HCT116 (cell line): ENCODE measurements around the gene AFP. TPM values are rescaled to one million over a fixed set of nuclear protein-coding genes. Genes with fewer than 3 reads are reported as not detected.

ENCODE experiments used
- ATAC-seq: fragments of 200-7000 bp; cut with Tn5 transposase; 2 replicates; pipeline ENCODE4 v1.9.1; 2020; ENCODE audit warnings: mild to moderate bottlenecking, moderate library complexity
- BruUV-seq: library from RNA; stranded (reverse); fragments of 400-500 nt; replicated peaks from 2 replicates; lab custom pipeline; 2021; lab: Mats Ljungman, UMichigan
- CTCF ChIA-PET: fragments of 300-600 bp; sonication (Branson Sonifier 250); formaldehyde crosslinking; loops from one replicate; lab custom pipeline; 2021; ENCODE audit warnings: antibody characterized with exemption; lab: Charles Lee
- POLR2A ChIA-PET: fragments of 300-600, 350-600 bp; sonication (Branson Sonifier 250); formaldehyde crosslinking; loops from one replicate; lab custom pipeline; 2021; ENCODE audit warnings: antibody characterized with exemption; lab: Charles Lee
- RAD21 ChIA-PET, 2 experiments: fragments of 300-600 bp; sonication (Branson Sonifier 250); formaldehyde crosslinking; loops; one replicate each; lab custom pipeline; 2023; ENCODE audit warnings: low total read pairs in 2 of 2; ENCODE audit not compliant: uncharacterized antibody in 2 of 2, unreplicated experiment in 2 of 2, low non-redundant PET in 1 of 2; lab: Charles Lee
- DNase-seq: peaks from one replicate; pipeline ENCODE4 v3.0.0-alpha.2; 2010; ENCODE audit warnings: low read depth, low spot score
- H2AFZ ChIP-seq: fragments of 200-600 bp; shearing (Covaris generic), sonication (generic); 2 replicates; pipeline ENCODE4 v1.6.1; 2017; ENCODE audit warnings: low read depth, mixed run types, mixed read lengths, antibody characterized with exemption, low read length; ENCODE audit not compliant: poor library complexity, severe bottlenecking
- H3K27ac ChIP-seq: 2 replicates; pipeline ENCODE4 v1.5.1; 2012; ENCODE audit warnings: low read depth, low read length
- H3K27me3 ChIP-seq: fragments of 200-600 bp; sonication (generic); 2 replicates; pipeline ENCODE4 v1.6.1; 2016; ENCODE audit warnings: mixed run types, low read length, mixed read lengths; ENCODE audit not compliant: insufficient read depth
- H3K36me3 ChIP-seq, 2 experiments: fragments of 200-500 bp in 1 of 2; fragments of 200-600 bp in 1 of 2; sonication (Bioruptor generic) in 1 of 2; sonication (generic) in 1 of 2; 2 replicates each; pipeline versions ENCODE4 v1.5.1 to v1.6.1; 2014 to 2016; ENCODE audit warnings: low read length in 2 of 2, inconsistent platforms in 1 of 2, mixed read lengths in 1 of 2, mixed run types in 1 of 2; ENCODE audit not compliant: insufficient read depth in 2 of 2, control insufficient read depth in 1 of 2
- H3K4me1 ChIP-seq, 2 experiments: fragments of 200-600 bp in 1 of 2; sonication (generic) in 1 of 2; 2 replicates each; pipeline versions ENCODE4 v1.5.1 to v1.6.1; 2012 to 2017; ENCODE audit warnings: low read length in 2 of 2, inconsistent platforms in 1 of 2, mild to moderate bottlenecking in 1 of 2, mixed read lengths in 1 of 2, mixed run types in 1 of 2, moderate library complexity in 1 of 2; ENCODE audit not compliant: insufficient read depth in 2 of 2, control insufficient read depth in 1 of 2
- H3K4me2 ChIP-seq: fragments of 200-600 bp; sonication (generic); 2 replicates; pipeline ENCODE4 v1.6.1; 2017; ENCODE audit warnings: mixed run types, low read length, mixed read lengths
- H3K4me3 ChIP-seq, 2 experiments: fragments of 200-600 bp in 1 of 2; sonication (generic) in 1 of 2; replicated peaks in 1 of 2; 2 replicates each; pipeline ENCODE4 v1.5.1; 2011 to 2016; ENCODE audit warnings: low read length in 2 of 2, control low read depth in 1 of 2, low read depth in 1 of 2, mild to moderate bottlenecking in 1 of 2, mixed read lengths in 1 of 2, mixed run types in 1 of 2
- H3K79me2 ChIP-seq: fragments of 200-600 bp; sonication (generic); 2 replicates; pipeline ENCODE4 v1.6.1; 2017; ENCODE audit warnings: mild to moderate bottlenecking, mixed run types, low read length, moderate library complexity, mixed read lengths; ENCODE audit not compliant: insufficient read depth
- H3K9ac ChIP-seq: fragments of 200-600 bp; sonication (generic); 2 replicates; pipeline ENCODE4 v1.6.1; 2016; ENCODE audit warnings: low read length, mixed read lengths
- H3K9me2 ChIP-seq: fragments of 200-600 bp; sonication (generic), shearing (Covaris generic); 2 replicates; pipeline ENCODE4 v1.6.1; 2017; ENCODE audit warnings: mixed run types, mild to moderate bottlenecking, moderate library complexity; ENCODE audit not compliant: insufficient read depth
- H3K9me3 ChIP-seq, 2 experiments: fragments of 200-500 bp in 1 of 2; fragments of 200-600 bp in 1 of 2; sonication (Bioruptor generic) in 1 of 2; sonication (generic) in 1 of 2; 2 replicates each; pipeline ENCODE4 v1.6.1; 2014 to 2017; ENCODE audit warnings: low read length in 2 of 2, mixed read lengths in 2 of 2, inconsistent platforms in 1 of 2, low read depth in 1 of 2, mild to moderate bottlenecking in 1 of 2, mixed run types in 1 of 2, moderate library complexity in 1 of 2; ENCODE audit not compliant: control insufficient read depth in 1 of 2, insufficient read depth in 1 of 2
- H4K20me1 ChIP-seq: fragments of 200-600 bp; sonication (generic), shearing (Covaris generic); 2 replicates; pipeline ENCODE4 v1.6.1; 2017; ENCODE audit warnings: mixed run types, mild to moderate bottlenecking, moderate library complexity; ENCODE audit not compliant: insufficient read depth
- CBX3 ChIP-seq: IDR thresholded peaks from 2 replicates; pipeline ENCODE4 v1.6.1; 2012; ENCODE audit warnings: low read depth
- ELF1 ChIP-seq: IDR thresholded peaks from 2 replicates; pipeline ENCODE4 v1.6.1; 2012; ENCODE audit warnings: low read depth, borderline replicate concordance
- EZH2 ChIP-seq: fragments of 200-600 bp; sonication (generic); IDR thresholded peaks from 2 replicates; pipeline ENCODE4 v1.6.1; 2017; ENCODE audit warnings: antibody characterized with exemption, mixed run types
- EZH2phosphoT487 ChIP-seq: fragments of 200-600 bp; IDR thresholded peaks from 2 replicates; pipeline ENCODE4 v1.6.1; 2018; ENCODE audit warnings: antibody characterized with exemption, borderline replicate concordance
- FOSL1 ChIP-seq: IDR thresholded peaks from 2 replicates; pipeline ENCODE4 v1.6.1; 2012; ENCODE audit warnings: low read depth
- POLR2AphosphoS5 ChIP-seq: IDR thresholded peaks from 2 replicates; pipeline ENCODE4 v1.6.1; 2011; ENCODE audit warnings: mild to moderate bottlenecking, low read depth, low read length, moderate library complexity
- RAD21 ChIP-seq: IDR thresholded peaks from 2 replicates; pipeline ENCODE4 v1.6.1; 2012; ENCODE audit warnings: low read depth, mild to moderate bottlenecking
- SIN3A ChIP-seq: IDR thresholded peaks from 2 replicates; pipeline ENCODE4 v1.6.1; 2012; ENCODE audit warnings: low read depth
- SP1 ChIP-seq: IDR thresholded peaks from 2 replicates; pipeline ENCODE4 v1.6.1; 2012; ENCODE audit warnings: low read depth
- SRF ChIP-seq: IDR thresholded peaks from 2 replicates; pipeline ENCODE4 v1.6.1; 2012; ENCODE audit warnings: low read depth
- TCF7L2 ChIP-seq: IDR thresholded peaks from 2 replicates; pipeline ENCODE4 v1.7.0; 2011; ENCODE audit warnings: borderline replicate concordance, inconsistent platforms; ENCODE audit not compliant: insufficient read depth, insufficient read length; ENCODE audit errors: extremely low read depth
- ZNF274 ChIP-seq: fragments of 200-500 bp; sonication (Bioruptor generic); IDR thresholded peaks from 2 replicates; pipeline ENCODE4 v1.6.1; 2014; ENCODE audit warnings: mild to moderate bottlenecking, low read depth, low read length, inconsistent platforms
- intact Hi-C: fragments of 100-400 bp; cut with micrococcal nuclease; formaldehyde crosslinking; loops from 2 replicates; pipeline ENCODE4 v1.10.0; 2022
- total RNA-seq: library from RNA; stranded (reverse); gene quantifications from one replicate; pipeline ENCODE4 v1.2.1, GENCODE V29; 2021; ENCODE audit not compliant: unreplicated experiment
- TF ChIP-seq, protein P1 (sequence below): IDR thresholded peaks from 2 replicates; pipeline ENCODE4 v1.6.1; 2012
- TF ChIP-seq, protein P2 (sequence below), 3 experiments: fragments of 200-600 bp in 1 of 3; sonication (generic) in 1 of 3; IDR thresholded peaks in 2 of 3; conservative IDR thresholded peaks in 1 of 3; 2 replicates each; pipeline ENCODE4 v1.5.1; 2012 to 2017; ENCODE audit warnings: low read depth in 2 of 3, low read length in 2 of 3, antibody characterized with exemption in 1 of 3, borderline replicate concordance in 1 of 3, control low read depth in 1 of 3, mild to moderate bottlenecking in 1 of 3, mixed read lengths in 1 of 3, mixed run types in 1 of 3, moderate library complexity in 1 of 3; ENCODE audit not compliant: insufficient read depth in 1 of 3

Gene AFP
- total RNA-seq, 1 experiment from 2014 or later: 1.6 TPM

DNA sequence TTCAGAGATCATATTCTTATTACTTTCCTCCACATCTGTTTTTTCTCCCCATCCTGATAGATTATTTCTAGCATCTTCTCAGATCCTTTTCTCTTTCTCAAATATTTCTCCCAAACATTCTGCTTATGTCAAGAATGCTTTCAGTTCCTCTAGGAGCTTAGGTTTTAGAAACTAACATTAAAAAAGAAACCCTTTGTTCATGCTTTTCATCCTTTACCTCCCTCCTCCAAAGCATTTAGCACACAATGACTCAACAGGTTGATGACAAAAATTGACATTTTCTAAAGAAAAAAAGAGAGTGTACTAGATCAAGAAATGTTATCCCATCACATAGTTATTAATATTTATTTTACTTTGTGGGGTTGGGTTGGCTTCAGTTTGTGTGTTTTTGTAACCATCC lies 48.5 kb upstream of the AFP start:
- CTCF ChIA-PET: no interaction called here
- no peaks in the 10 kb centered on the region for H3K79me2 ChIP-seq
- POLR2A ChIA-PET: no interaction called here
- intact Hi-C loops: no loop called here
- DNase-seq (no peak), ATAC-seq (no peak)
- H3K27ac ChIP-seq: no peak overlapping the region
- H3K36me3 ChIP-seq: no peaks in the 10 kb centered on the region
- TF ChIP-seq SIN3A: no peak
- TF ChIP-seq ELF1: no peak
- TF ChIP-seq POLR2AphosphoS5: no peak
- no peak for TF ChIP-seq EZH2
- no peak for TF ChIP-seq SP1
- no peak for TF ChIP-seq ZNF274
- TF ChIP-seq EZH2phosphoT487: no peak
- TF ChIP-seq FOSL1: no peak
- TF ChIP-seq, protein P1, sequence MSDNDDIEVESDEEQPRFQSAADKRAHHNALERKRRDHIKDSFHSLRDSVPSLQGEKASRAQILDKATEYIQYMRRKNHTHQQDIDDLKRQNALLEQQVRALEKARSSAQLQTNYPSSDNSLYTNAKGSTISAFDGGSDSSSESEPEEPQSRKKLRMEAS: no peak
- TF ChIP-seq SRF: no peak
- TF ChIP-seq, protein P2, sequence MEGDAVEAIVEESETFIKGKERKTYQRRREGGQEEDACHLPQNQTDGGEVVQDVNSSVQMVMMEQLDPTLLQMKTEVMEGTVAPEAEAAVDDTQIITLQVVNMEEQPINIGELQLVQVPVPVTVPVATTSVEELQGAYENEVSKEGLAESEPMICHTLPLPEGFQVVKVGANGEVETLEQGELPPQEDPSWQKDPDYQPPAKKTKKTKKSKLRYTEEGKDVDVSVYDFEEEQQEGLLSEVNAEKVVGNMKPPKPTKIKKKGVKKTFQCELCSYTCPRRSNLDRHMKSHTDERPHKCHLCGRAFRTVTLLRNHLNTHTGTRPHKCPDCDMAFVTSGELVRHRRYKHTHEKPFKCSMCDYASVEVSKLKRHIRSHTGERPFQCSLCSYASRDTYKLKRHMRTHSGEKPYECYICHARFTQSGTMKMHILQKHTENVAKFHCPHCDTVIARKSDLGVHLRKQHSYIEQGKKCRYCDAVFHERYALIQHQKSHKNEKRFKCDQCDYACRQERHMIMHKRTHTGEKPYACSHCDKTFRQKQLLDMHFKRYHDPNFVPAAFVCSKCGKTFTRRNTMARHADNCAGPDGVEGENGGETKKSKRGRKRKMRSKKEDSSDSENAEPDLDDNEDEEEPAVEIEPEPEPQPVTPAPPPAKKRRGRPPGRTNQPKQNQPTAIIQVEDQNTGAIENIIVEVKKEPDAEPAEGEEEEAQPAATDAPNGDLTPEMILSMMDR (IDR thresholded peaks at IDR 0.05 in 2 of 3, conservative IDR thresholded peaks at IDR 0.05 in 1 of 3; ENCODE audit: borderline replicate concordance in 1 of 3, insufficient read depth in 1 of 3, low read depth in 2 of 3, low read length in 2 of 3): no peak
- TF ChIP-seq CBX3: no peak
- no peak for TF ChIP-seq TCF7L2
- TF ChIP-seq RAD21: no peak
- no peak overlapping the region for H3K4me2 ChIP-seq
- no peaks in the 10 kb centered on the region for H3K9me2 ChIP-seq
- no peaks in the 10 kb centered on the region for H3K4me1 ChIP-seq
- no peaks in the 10 kb centered on the region for H4K20me1 ChIP-seq
- no peak overlapping the region for H2AFZ ChIP-seq
- no TSS peak for BruUV-seq
- no peak overlapping the region for H3K9ac ChIP-seq
- H3K4me3 ChIP-seq: no peak overlapping the region
- H3K9me3 ChIP-seq: no peaks in the 10 kb centered on the region
- RAD21 ChIA-PET: no interaction called here
- no peaks in the 10 kb centered on the region for H3K27me3 ChIP-seq
